OCI-LY1 (cell line): ENCODE measurements around the gene ZFTA.

Source experiments
- CTCF ChIP-seq: fragments of 200-600 bp; sonication (generic), shearing (Covaris generic); IDR thresholded peaks from 2 replicates; pipeline ENCODE4 v1.5.1; 2017; ENCODE audit warnings: mild to moderate bottlenecking, antibody characterized with exemption, low read length, moderate library complexity, mixed read lengths
- EZH2 ChIP-seq: fragments of 200-600 bp; sonication (generic), shearing (Covaris generic); IDR thresholded peaks from 2 replicates; pipeline ENCODE4 v1.8.0; 2017; ENCODE audit warnings: borderline replicate concordance, mixed run types, mild to moderate bottlenecking, antibody characterized with exemption, low read length, moderate library complexity, mixed read lengths

DNA sequence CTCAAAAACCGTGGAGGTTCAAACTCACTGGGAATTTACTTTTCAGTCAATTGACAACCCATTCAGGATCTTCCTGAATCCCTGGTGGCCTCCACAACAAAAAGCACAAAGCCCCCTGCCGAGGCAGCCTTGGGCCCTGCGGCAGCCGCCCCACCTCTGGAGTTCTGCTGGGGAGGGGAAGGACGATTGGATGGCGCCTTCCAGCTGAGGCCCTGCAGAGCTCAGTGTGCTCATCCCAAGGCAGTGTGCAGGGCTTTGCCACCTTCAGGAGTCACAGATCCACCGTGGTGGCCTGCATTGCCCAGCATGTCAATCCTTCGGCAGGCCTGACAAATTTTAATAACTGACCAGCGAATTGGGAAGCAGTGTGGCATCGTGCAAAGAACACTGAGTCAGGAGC is 7.4 kb downstream of the ZFTA start:
- no peak for TF ChIP-seq CTCF
- no peak for TF ChIP-seq EZH2
